HG02588 (cell line): ENCODE measurements around the gene CCNG2.

ENCODE experiments used
- ATAC-seq: cut with Tn5 transposase; IDR thresholded peaks from one replicate; pipeline ENCODE4 v1.9.1; 2021; ENCODE audit warnings: mild to moderate bottlenecking, moderate library complexity; ENCODE audit not compliant: unreplicated experiment

The CCNG2 gene

DNA sequence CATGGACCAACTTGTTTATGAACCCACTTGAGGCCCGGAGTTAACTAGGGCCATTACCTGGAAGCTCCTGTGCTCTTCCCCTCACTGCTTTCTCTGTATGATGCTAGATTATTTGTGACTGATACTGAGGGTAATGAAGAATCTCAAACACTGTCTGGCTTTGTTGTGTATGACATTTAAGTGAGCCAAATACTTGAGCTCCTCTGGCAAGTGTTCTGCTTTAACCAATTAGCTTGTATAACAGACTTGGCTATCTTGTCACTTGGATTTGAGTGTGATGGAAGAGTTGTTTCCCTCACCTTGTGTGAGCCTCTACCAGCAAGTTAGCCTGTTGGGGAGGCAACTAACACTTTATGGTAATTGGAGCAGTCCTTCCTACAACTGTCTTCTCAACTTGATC lies 42.7 kb downstream of the CCNG2 start:
- ATAC-seq: no peak

DNA sequence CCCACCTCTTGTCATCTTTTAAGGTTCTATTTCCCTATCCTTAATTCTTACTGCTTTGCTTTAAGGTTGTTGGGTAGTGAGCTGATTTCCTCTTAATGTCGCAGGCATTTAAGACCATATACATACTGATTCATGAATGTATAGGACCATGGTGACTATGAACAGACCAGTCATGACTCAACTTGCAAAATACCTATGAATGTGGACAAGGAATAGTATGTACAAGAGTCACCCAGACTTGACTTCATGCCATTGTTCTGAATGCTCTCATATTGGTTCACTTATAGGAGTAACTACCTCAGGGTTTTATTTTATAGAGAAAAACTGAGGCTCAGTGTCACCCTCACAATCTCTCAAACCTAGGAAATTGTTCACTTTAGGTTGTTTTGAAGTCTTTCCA lies 44.3 kb downstream of the CCNG2 start:
- ATAC-seq: no peak

- no peak for ATAC-seq
Observed at GRCh38 chr4:77201857-77202256, 44.9 kb downstream of the CCNG2 start.

- ATAC-seq: no peak
Observed at GRCh38 chr4:77202491-77202890, 45.5 kb downstream of the CCNG2 start.

GRCh38 chr4:77203380-77204197 lies 46.6 kb downstream of the CCNG2 start:
- ATAC-seq: peak; percentile 53

GRCh38 chr4:77204621-77205020 lies 47.6 kb downstream of the CCNG2 start:
- ATAC-seq: no peak

DNA sequence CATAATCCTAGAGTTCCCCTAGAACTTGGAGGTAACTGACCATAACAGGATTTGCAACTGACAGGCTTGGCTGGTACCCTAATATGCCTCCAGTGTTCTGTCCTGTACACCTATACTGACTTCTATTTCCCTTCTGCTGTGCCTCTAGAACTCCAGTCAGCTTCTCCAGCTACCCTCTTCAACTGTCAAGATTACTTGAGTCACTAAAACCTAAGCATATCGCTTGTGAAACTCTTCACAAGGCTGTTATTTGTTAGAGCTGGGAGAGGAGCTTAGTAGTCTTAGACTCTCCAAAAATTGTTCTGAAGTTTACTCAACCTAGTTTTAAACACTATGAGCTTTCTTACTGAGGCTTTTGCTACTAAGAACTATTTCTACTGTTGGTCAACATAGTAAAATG lies 52.0 kb downstream of the CCNG2 start:
- no peak for ATAC-seq

- no peak for ATAC-seq
Observed at GRCh38 chr4:77209936-77210335, 52.9 kb downstream of the CCNG2 start.

DNA sequence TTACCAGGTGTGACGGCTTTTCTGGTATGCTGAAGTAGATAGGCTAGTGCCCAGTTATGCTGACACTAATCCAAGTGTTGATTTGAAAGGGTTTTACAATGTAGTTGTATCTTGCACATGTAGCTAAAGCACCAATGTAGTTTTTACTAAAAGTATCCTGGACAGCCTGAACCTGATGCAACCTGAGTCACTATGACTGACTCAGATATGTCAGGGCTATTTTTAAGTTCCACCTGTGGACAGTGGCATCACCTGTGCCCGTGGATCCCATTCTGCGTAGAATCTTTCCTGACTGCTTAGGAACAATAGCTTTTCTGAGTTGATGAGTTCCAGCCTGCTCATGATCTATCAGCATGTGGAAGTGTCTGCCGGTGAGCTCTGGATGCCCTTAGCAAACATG lies 58.1 kb downstream of the CCNG2 start:
- ATAC-seq: no peak

DNA sequence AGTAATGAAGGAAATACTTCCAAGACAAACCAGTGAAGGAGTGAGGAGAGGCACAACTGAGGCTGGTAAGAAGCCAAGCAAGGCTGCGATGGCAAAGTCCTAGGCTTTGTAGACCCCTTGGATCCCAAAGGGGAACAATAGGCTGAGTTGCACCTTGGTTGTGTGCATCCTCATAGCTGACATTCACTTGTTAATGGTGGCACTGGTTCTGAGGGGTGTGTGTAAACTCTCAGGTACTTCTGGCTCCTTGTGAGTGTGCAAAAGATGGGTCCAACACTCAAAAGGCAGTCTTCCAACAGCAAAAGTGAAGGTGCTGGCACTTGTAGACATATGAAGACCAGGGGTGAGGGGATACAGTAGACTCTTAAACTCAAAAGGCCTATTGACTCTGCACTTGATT lies 60.5 kb downstream of the CCNG2 start:
- no peak for ATAC-seq

DNA sequence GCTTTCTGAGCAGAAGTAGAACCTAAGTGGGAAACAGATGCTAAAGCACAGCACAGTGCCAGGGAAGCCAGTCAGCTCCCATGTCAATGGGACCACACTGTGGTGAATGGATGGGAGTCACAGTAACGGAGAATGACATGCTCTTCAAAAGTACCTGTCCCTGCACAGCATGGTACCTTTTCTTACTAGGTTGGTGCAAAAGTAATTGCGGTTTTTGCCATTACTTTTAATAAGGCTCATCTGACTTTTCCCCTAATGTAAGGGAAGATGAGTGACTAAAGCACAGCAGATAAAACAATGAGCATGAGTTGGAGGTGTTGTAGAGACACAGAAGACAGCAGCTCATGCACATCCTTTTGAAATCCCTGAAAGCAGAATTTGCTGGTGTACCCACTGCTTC lies 62.3 kb downstream of the CCNG2 start:
- no peak for ATAC-seq
